ENCODE results near the gene KLHL30.

KLHL30 gene

GRCh38 chr2:238164906-238165287 is 26.4 kb downstream of the KLHL30 start:
- H3K4me3 ChIP-seq (ENCODE audit: low read depth, low read length) = no peak overlapping the region
- no peak for TF ChIP-seq CTCF (conservative IDR thresholded peaks at IDR 0.05; ENCODE audit: low read depth, low read length)
- DNase-seq (ENCODE audit: low read depth) = no peak

- DNase-seq (ENCODE audit: low read depth) = no peak
- H3K4me3 ChIP-seq (ENCODE audit: low read depth, low read length) = no peak overlapping the region
- no peak for TF ChIP-seq CTCF (conservative IDR thresholded peaks at IDR 0.05; ENCODE audit: low read depth, low read length)
These were observed 26.9 kb downstream of the KLHL30 start for GRCh38 chr2:238165288-238165921.

GRCh38 chr2:238166391-238167343 is 28.2 kb downstream of the KLHL30 start:
- DNase-seq (ENCODE audit: low read depth) = no peak
- TF ChIP-seq CTCF (conservative IDR thresholded peaks at IDR 0.05; ENCODE audit: low read depth, low read length) = no peak
- no peak overlapping the region for H3K4me3 ChIP-seq (ENCODE audit: low read depth, low read length)

- TF ChIP-seq CTCF (conservative IDR thresholded peaks at IDR 0.05; ENCODE audit: low read depth, low read length) = no peak
- no peak for DNase-seq (ENCODE audit: low read depth)
- no peak overlapping the region for H3K4me3 ChIP-seq (ENCODE audit: low read depth, low read length)
These were observed 28.9 kb downstream of the KLHL30 start for GRCh38 chr2:238167344-238167715.

GRCh38 chr2:238167761-238168160 is 29.3 kb downstream of the KLHL30 start:
- no peak for TF ChIP-seq CTCF (conservative IDR thresholded peaks at IDR 0.05; ENCODE audit: low read depth, low read length)
- H3K4me3 ChIP-seq (ENCODE audit: low read depth, low read length) = no peak overlapping the region
- peak; percentile 50 for DNase-seq (ENCODE audit: low read depth)

GRCh38 chr2:238168196-238169047 is 30.0 kb downstream of the KLHL30 start:
- no peak overlapping the region for H3K4me3 ChIP-seq (ENCODE audit: low read depth, low read length)
- TF ChIP-seq CTCF (conservative IDR thresholded peaks at IDR 0.05; ENCODE audit: low read depth, low read length) = no peak
- no peak for DNase-seq (ENCODE audit: low read depth)

Data from choroid plexus epithelial cell (primary cell).